Thyroid gland (tissue), 4 donors: ENCODE measurements around the gene LPP. TPM values are rescaled to one million over a fixed set of nuclear protein-coding genes. Genes with fewer than 3 reads are reported as not detected.

ENCODE experiments used
- DNase-seq, 2 donors: peaks; one replicate each; pipeline ENCODE4 v3.0.0-alpha.2; 2019
- H3K27ac ChIP-seq, 3 donors: fragments of 200-600 bp; sonication (generic); 1 replicate in 2 of 3; 2 replicates in 1 of 3; pipeline ENCODE4 v1.5.1; 2016 to 2019; ENCODE audit warnings: mild to moderate bottlenecking in 1 of 3, moderate library complexity in 1 of 3
- H3K27me3 ChIP-seq: fragments of 200-600 bp; sonication (generic); one replicate; pipeline ENCODE4 v1.5.1; 2019
- H3K36me3 ChIP-seq, 2 donors: fragments of 200-600 bp; sonication (generic); one replicate each; pipeline ENCODE4 v1.5.1; 2016 to 2019
- H3K4me1 ChIP-seq, 2 donors: fragments of 200-600 bp; sonication (generic); one replicate each; pipeline ENCODE4 v1.5.1; 2017 to 2019
- H3K4me3 ChIP-seq, 3 donors: fragments of 200-600 bp; sonication (generic); replicated peaks in 1 of 3; 1 replicate in 2 of 3; 2 replicates in 1 of 3; pipeline ENCODE4 v1.5.1; 2016; ENCODE audit warnings: mild to moderate bottlenecking in 1 of 3
- H3K9me3 ChIP-seq: fragments of 200-600 bp; sonication (generic); one replicate; pipeline ENCODE4 v1.5.1; 2017
- CTCF ChIP-seq, 6 experiments: fragments of 200-600 bp in 3 of 6; fragments of 450-650 bp in 3 of 6; sonication (generic) in 3 of 6; IDR thresholded peaks; one replicate each; pipeline ENCODE4 v1.5.1; 2016 to 2019; ENCODE audit warnings: antibody characterized with exemption in 6 of 6, mild to moderate bottlenecking in 2 of 6, inconsistent platforms in 1 of 6, moderate library complexity in 1 of 6
- POLR2A ChIP-seq, 2 donors: fragments of 450-650 bp; IDR thresholded peaks; one replicate each; pipeline ENCODE4 v1.6.1; 2017; ENCODE audit warnings: antibody characterized with exemption in 2 of 2, mild to moderate bottlenecking in 2 of 2, moderate library complexity in 1 of 2
- WGBS, 2 donors: methylation state at CpG; one replicate each; pipeline ENCODE4 v1.1.5; 2017; 5-methylcytosine and 5-hydroxymethylcytosine counted together
- intact Hi-C: fragments of 100-400 bp; cut with DNase I; formaldehyde crosslinking; loops from one replicate; pipeline ENCODE4 v1.15.1; 2023
- total RNA-seq, 4 donors: library from RNA; depleted of rRNA; stranded (reverse); fragments of >200 nt; gene quantifications; one replicate each; pipeline ENCODE4 v1.2.3, GENCODE V29; 2016

Gene LPP
- total RNA-seq, 4 donors from 2014 or later: 79.0 to 141 (median 82.8) TPM

DNA sequence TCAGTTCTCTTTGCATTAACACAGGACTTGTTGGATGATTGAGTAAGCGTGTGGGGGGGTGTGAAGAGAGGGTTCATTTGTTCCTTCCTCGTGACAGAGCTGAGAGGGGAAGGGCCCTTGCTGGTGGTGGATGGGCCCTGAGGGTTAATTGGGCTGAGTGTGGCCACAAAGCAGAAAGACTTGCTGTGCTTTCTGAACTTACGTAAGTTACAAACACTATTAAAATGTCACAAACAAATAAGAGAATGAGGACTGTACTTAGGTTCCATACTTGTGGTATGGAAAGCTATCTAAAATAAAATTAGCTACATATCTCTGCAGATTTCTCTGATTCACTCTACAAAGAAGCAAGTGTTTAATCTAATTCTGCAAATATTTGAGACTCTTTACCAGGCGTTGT lies 231.3 kb downstream of the LPP start:
- intact Hi-C loops: no loop called here
- no peak for TF ChIP-seq POLR2A (IDR thresholded peaks at IDR 0.05)
- no peak for TF ChIP-seq CTCF (IDR thresholded peaks at IDR 0.05)
- peaks cover 0 to 2% of the 10 kb centered on the region in 2 donors for H3K4me1 ChIP-seq
- H3K9me3 ChIP-seq: no peaks in the 10 kb centered on the region
- DNase-seq: no peak
- no peak overlapping the region for H3K4me3 ChIP-seq
- H3K27ac ChIP-seq: no peak overlapping the region
- WGBS, 2 donors: 93 to 95% methylated on average over 4 of the region's 4 CpGs
- no peaks in the 10 kb centered on the region for H3K36me3 ChIP-seq
- H3K27me3 ChIP-seq: no peaks in the 10 kb centered on the region

DNA sequence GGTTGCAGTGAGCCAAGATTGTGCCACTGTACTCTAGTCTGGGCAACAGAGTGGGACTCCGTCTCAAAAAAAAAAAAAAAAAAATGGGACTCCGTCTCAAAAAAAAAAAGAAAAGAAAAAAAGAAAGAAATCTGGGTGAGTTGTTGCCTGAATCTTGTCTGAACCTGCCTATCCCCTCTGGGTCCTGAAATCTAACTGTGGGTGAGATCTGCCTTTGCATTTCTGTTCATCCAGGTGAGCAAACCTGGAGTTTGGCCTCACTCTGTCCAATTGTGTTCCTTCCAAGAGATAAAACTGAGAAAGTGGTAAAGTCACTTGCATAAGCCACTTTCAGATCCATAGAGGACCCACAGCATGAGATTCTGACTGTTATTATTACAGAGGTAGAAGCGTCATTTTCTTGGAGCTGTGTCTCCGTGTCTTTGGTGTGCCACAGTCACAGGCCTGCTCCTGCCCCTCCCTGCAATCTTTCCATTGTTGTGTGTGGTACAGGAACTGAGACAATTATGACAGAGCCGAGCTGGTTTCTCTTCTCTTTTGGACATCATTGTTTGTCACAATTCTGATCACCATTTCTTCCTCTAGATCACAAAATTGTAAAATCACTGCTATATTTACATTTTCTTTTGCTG lies 235.9 kb downstream of the LPP start:
- TF ChIP-seq POLR2A (IDR thresholded peaks at IDR 0.05): no peak
- TF ChIP-seq CTCF (IDR thresholded peaks at IDR 0.05): no peak
- DNase-seq: no peak
- Histone ChIP-seq H3K27ac (no peak overlapping the region), H3K4me3 (no peak overlapping the region), H3K36me3 (no peaks in the 10 kb centered on the region), H3K4me1 (peaks cover 0 to 3% of the 10 kb centered on the region in 2 donors), H3K27me3 (no peaks in the 10 kb centered on the region), H3K9me3 (no peaks in the 10 kb centered on the region)
- intact Hi-C loops: no loop called here
- 77 to 87% methylated on average over 5 of the region's 5 CpGs for WGBS, 2 donors

DNA sequence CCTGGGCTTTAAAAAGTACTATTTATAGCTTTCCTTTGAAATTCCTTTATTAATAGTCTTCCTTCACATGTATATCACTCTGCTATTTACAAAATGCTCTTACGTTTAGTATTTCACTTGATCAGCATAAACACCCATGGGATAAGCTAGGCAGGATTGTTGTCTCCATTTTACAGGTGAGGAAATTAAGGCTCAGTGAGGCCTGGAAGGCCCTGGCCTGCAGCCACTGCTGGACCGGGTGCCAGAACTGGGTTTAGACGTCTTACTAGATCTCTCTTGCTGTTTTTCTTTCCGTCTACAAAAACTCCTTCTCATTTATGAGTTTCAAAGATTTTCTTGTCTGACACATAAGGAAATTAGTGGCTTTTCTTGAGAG lies 236.4 kb downstream of the LPP start:
- no peaks in the 10 kb centered on the region for H3K9me3 ChIP-seq
- no peak for DNase-seq
- H3K4me3 ChIP-seq: no peak overlapping the region
- no peaks in the 10 kb centered on the region for H3K36me3 ChIP-seq
- peaks cover 0 to 3% of the 10 kb centered on the region in 2 donors for H3K4me1 ChIP-seq
- no peaks in the 10 kb centered on the region for H3K27me3 ChIP-seq
- TF ChIP-seq CTCF (IDR thresholded peaks at IDR 0.05): no peak
- no peak for TF ChIP-seq POLR2A (IDR thresholded peaks at IDR 0.05)
- intact Hi-C loops: no loop called here
- WGBS, 2 donors: 60 to 77% methylated on average over 4 of the region's 4 CpGs
- H3K27ac ChIP-seq: no peak overlapping the region

DNA sequence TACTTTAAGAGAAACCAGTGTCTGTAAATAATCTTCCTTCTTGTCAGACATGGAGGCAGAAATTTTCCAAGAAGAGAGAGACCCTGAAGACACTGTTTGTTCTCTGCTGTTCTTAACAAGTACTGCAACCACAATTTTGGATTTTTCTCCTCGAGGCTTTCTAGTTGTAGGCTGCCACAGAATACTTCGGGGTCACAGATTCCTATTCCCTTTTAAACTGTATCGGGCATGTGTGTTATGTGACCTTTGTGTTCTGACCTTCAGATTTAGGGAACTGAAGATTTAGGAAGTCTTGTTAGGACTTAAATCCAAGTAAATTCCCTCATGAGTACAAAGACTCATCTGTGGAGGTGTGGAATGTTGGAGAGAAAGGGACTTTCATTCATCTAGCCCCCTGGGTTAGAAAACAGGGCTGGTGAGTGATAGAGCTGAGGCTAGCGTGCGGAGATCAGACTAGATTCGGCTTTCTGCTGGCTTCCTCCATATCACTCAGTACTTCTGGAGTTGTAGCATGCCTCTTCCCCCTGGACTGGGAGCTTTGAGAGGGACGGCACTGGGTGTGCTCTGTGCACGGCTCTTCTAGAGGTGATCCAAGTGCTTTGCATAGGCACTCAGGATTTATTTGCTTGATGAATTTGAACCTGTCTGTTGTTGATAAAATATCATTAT lies 237.0 kb downstream of the LPP start:
- TF ChIP-seq CTCF (IDR thresholded peaks at IDR 0.05) (no peak), POLR2A (IDR thresholded peaks at IDR 0.05) (no peak)
- no peak overlapping the region for H3K4me3 ChIP-seq
- intact Hi-C loops: no loop called here
- no peaks in the 10 kb centered on the region for H3K9me3 ChIP-seq
- H3K27ac ChIP-seq: no peak overlapping the region
- DNase-seq: no peak
- H3K4me1 ChIP-seq: peaks cover 0 to 3% of the 10 kb centered on the region in 2 donors
- no peaks in the 10 kb centered on the region for H3K36me3 ChIP-seq
- H3K27me3 ChIP-seq: no peaks in the 10 kb centered on the region
- 67 to 75% methylated on average over 8 of the region's 8 CpGs for WGBS, 2 donors

GRCh38 chr3:188391592-188391991 lies 237.6 kb downstream of the LPP start:
- WGBS, 2 donors: 90 to 91% methylated on average over 2 of the region's 2 CpGs
- no peaks in the 10 kb centered on the region for H3K9me3 ChIP-seq
- no peak overlapping the region for H3K27ac ChIP-seq
- no peaks in the 10 kb centered on the region for H3K36me3 ChIP-seq
- DNase-seq: no peak
- TF ChIP-seq POLR2A (IDR thresholded peaks at IDR 0.05): no peak
- TF ChIP-seq CTCF (IDR thresholded peaks at IDR 0.05): no peak
- intact Hi-C loops: no loop called here
- peaks cover 0 to 3% of the 10 kb centered on the region in 2 donors for H3K4me1 ChIP-seq
- H3K4me3 ChIP-seq: no peak overlapping the region
- H3K27me3 ChIP-seq: no peaks in the 10 kb centered on the region
